Spleen (tissue), 11 donors: ENCODE results near the gene BTN2A1. TPM values are rescaled to one million over a fixed set of nuclear protein-coding genes. Genes with fewer than 3 reads are reported as not detected.

Source experiments
- DNase-seq: peaks from one replicate; pipeline ENCODE4 v3.0.0-alpha.2; 2020
- H3K27ac ChIP-seq, 8 donors: fragments of 200-600 bp; sonication (generic) in 7 of 8; 1 replicate in 4 of 8; 2 replicates in 4 of 8; pipeline versions ENCODE4 v1.5.0 to v1.8.0; 2016 to 2021; ENCODE audit warnings: inconsistent platforms in 4 of 8, mild to moderate bottlenecking in 4 of 8, moderate library complexity in 1 of 8
- H3K27me3 ChIP-seq, 7 donors: fragments of 200-600 bp; sonication (generic) in 6 of 7; replicated peaks in 1 of 7; 1 replicate in 4 of 7; 2 replicates in 3 of 7; pipeline versions ENCODE4 v1.5.0 to v1.8.0; 2016 to 2021; ENCODE audit warnings: inconsistent platforms in 3 of 7, mild to moderate bottlenecking in 1 of 7
- H3K36me3 ChIP-seq, 6 donors: fragments of 200-600 bp; sonication (generic) in 5 of 6; 1 replicate in 4 of 6; 2 replicates in 2 of 6; pipeline versions ENCODE4 v1.5.0 to v1.8.0; 2016 to 2021; ENCODE audit warnings: inconsistent platforms in 2 of 6
- H3K4me1 ChIP-seq, 6 donors: fragments of 200-600 bp; sonication (generic) in 5 of 6; 1 replicate in 3 of 6; 2 replicates in 3 of 6; pipeline versions ENCODE4 v1.5.0 to v1.8.0; 2016 to 2021; ENCODE audit warnings: inconsistent platforms in 3 of 6
- H3K4me3 ChIP-seq, 8 donors: fragments of 200-600 bp; sonication (generic) in 7 of 8; 1 replicate in 4 of 8; 2 replicates in 4 of 8; pipeline versions ENCODE4 v1.5.0 to v1.8.0; 2016 to 2021; ENCODE audit warnings: inconsistent platforms in 4 of 8, mild to moderate bottlenecking in 4 of 8, moderate library complexity in 2 of 8
- H3K9me3 ChIP-seq, 8 donors: fragments of 200-600 bp; sonication (generic) in 7 of 8; 1 replicate in 4 of 8; 2 replicates in 4 of 8; pipeline versions ENCODE4 v1.5.0 to v1.8.0; 2016 to 2021; ENCODE audit warnings: inconsistent platforms in 4 of 8
- CTCF ChIP-seq, 11 experiments: fragments of 200-600 bp in 7 of 11; fragments of 450-650 bp in 4 of 11; sonication (generic) in 4 of 11; IDR thresholded peaks in 8 of 11; conservative IDR thresholded peaks in 3 of 11; 1 replicate in 7 of 11; 2 replicates in 4 of 11; pipeline versions ENCODE4 v1.4.0 to v1.8.0; 2016 to 2021; ENCODE audit warnings: antibody characterized with exemption in 11 of 11, inconsistent platforms in 4 of 11, mild to moderate bottlenecking in 1 of 11
- POLR2A ChIP-seq, 3 donors: fragments of 450-650 bp; IDR thresholded peaks; one replicate each; pipeline ENCODE4 v1.5.1; 2017; ENCODE audit warnings: antibody characterized with exemption in 3 of 3, mild to moderate bottlenecking in 1 of 3
- POLR2AphosphoS5 ChIP-seq, 3 donors: sonication (generic); formaldehyde crosslinking; IDR thresholded peaks; one replicate each; pipeline ENCODE4 v1.5.1; 2017; ENCODE audit warnings: antibody characterized with exemption in 3 of 3
- WGBS, 5 donors: extraction: QIAGEN DNeasy Blood & Tissue Kit in 3 of 5; methylation state at CpG; one replicate each; pipeline versions ENCODE4 v1.1.5 to v1.1.7; 2013 to 2018; 5-methylcytosine and 5-hydroxymethylcytosine counted together
- intact Hi-C: fragments of 100-400 bp; cut with DNase I; formaldehyde crosslinking; loops from one replicate; pipeline ENCODE4 v1.15.0; 2023; ENCODE audit warnings: low total_unique reads
- polyA plus RNA-seq, 3 donors: library from polyadenylated mRNA; stranded (reverse); fragments of 200-250 nt; gene quantifications; one replicate each; pipeline ENCODE4 v1.2.1, GENCODE V29; 2013
- small RNA-seq, 4 donors: library from RNA; depleted of rRNA; stranded (forward); fragments of <200 nt; gene quantifications; one replicate each; pipeline ENCODE3, GENCODE V24; 2016
- total RNA-seq, 7 donors: library from RNA; depleted of rRNA in 3 of 7; stranded (reverse); fragments of >200 nt in 3 of 7; fragmentation: NEBNext Ultra II Directional in 4 of 7; extraction: Animal tissue kit (Norgen Biotek cat#: 25700) in 4 of 7; gene quantifications; one replicate each; pipeline versions ENCODE4 v1.1.0 to v1.2.1, GENCODE V29; 2016 to 2021
- donor health status: healthy with polysubstance abuse.
- donor health status: DM: no; HTN: no; CAD: no; lungs with moderate emphysema.
- donor health status: DM: no; HTN: no; CAD: no.
- donor health status: Bipolar disorder and iron deficiency.
- donor health status: healthy.
- donor health status: DM: no; HTN: no; CAD: no.
- donor health status: DM: yes; HTN: yes; CAD: no.

BTN2A1 gene
- total and polyA plus RNA-seq, 10 donors: 17.0 to 50.8 (median 34.9) TPM

GRCh38 chr6:26516481-26517427, 59.0 kb downstream of the BTN2A1 start:
- no peaks in the 10 kb centered on the region for H3K36me3 ChIP-seq
- intact Hi-C loops: no loop called here
- H3K9me3 ChIP-seq: no peaks in the 10 kb centered on the region
- no peak overlapping the region for H3K4me3 ChIP-seq
- 79 to 92% (median 88%) methylated on average over 9 of the region's 9 CpGs for WGBS, 5 donors
- H3K27me3 ChIP-seq: no peaks in the 10 kb centered on the region
- H3K4me1 ChIP-seq: peaks cover 0 to 16% (median 8%) of the 10 kb centered on the region in 6 donors
- no peak for TF ChIP-seq POLR2AphosphoS5 (IDR thresholded peaks at IDR 0.05)
- TF ChIP-seq POLR2A (IDR thresholded peaks at IDR 0.05): no peak
- no peak for TF ChIP-seq CTCF (IDR thresholded peaks at IDR 0.05 in 8 of 11, conservative IDR thresholded peaks at IDR 0.05 in 3 of 11)
- DNase-seq: no peak
- no peak overlapping the region for H3K27ac ChIP-seq

Small RNA genes lying within 50 kb of the gene (small RNA-seq; reads per million reads assigned to genes)
- 0 reads per million in 4 donors for gene RNU6-502P

Other genes starting within 250 kb of the BTN2A1 start
- 100 to 1,000 TPM in 6 of 7 donors, 10 to 100 TPM in 1; 78.9 to 157 (median 136) TPM for gene BTN3A2, start 92.8 kb upstream of the BTN2A1 start, total RNA-seq
- gene BTN3A2, start 92.8 kb upstream of the BTN2A1 start, polyA plus RNA-seq: 10 to 100 TPM; 41.0 to 52.6 (median 42.4) TPM
- 10 to 100 TPM; 21.1 to 41.0 (median 38.1) TPM for gene BTN2A2, start 74.8 kb upstream of the BTN2A1 start, total RNA-seq
- gene BTN2A2, start 74.8 kb upstream of the BTN2A1 start, polyA plus RNA-seq: 10 to 100 TPM; 13.3 to 15.9 (median 15.0) TPM
- gene BTN3A1, start 55.7 kb upstream of the BTN2A1 start, total RNA-seq: 100 to 1,000 TPM in 6 of 7 donors, 10 to 100 TPM in 1; 90.1 to 142 (median 109) TPM
- gene BTN3A1, start 55.7 kb upstream of the BTN2A1 start, polyA plus RNA-seq: 10 to 100 TPM; 25.1 to 40.4 (median 34.1) TPM
- 100 to 1,000 TPM in 2 of 7 donors, 10 to 100 TPM in 5; 82.8 to 128 (median 89.5) TPM for gene BTN3A3, start 17.5 kb upstream of the BTN2A1 start, total RNA-seq
- gene BTN3A3, start 17.5 kb upstream of the BTN2A1 start, polyA plus RNA-seq: 10 to 100 TPM; 20.0 to 26.8 (median 22.3) TPM
- 1 to 10 TPM in 1 of 7 donors, under 1 TPM in 6; 0.23 to 1.1 (median 0.32) TPM for gene BTN1A1, start 42.3 kb downstream of the BTN2A1 start, total RNA-seq
- under 1 TPM; 0.33 to 0.58 (median 0.39) TPM for gene BTN1A1, start 42.3 kb downstream of the BTN2A1 start, polyA plus RNA-seq
- 10 to 100 TPM; 47.2 to 68.4 (median 58.2) TPM for gene HMGN4, start 80.4 kb downstream of the BTN2A1 start, total RNA-seq
- 10 to 100 TPM; 33.3 to 52.0 (median 51.4) TPM for gene HMGN4, start 80.4 kb downstream of the BTN2A1 start, polyA plus RNA-seq
- gene ABT1, start 139.0 kb downstream of the BTN2A1 start, total RNA-seq: 10 to 100 TPM; 14.9 to 21.4 (median 18.6) TPM
- 10 to 100 TPM; 20.2 to 26.2 (median 23.9) TPM for gene ABT1, start 139.0 kb downstream of the BTN2A1 start, polyA plus RNA-seq
- 10 to 100 TPM; 19.1 to 25.9 (median 22.2) TPM for gene ZNF322, start 201.8 kb downstream of the BTN2A1 start, total RNA-seq
- 1 to 10 TPM; 6.1 to 8.0 (median 6.4) TPM for gene ZNF322, start 201.8 kb downstream of the BTN2A1 start, polyA plus RNA-seq